DMS53 treated with DMSO at 0.1 percent for 48 hours (cell line): Measurements from ENCODE around the gene NDUFV1.

Source experiments
- DNase-seq: peaks from one replicate; lab custom pipeline; 2025; ENCODE audit not compliant: unreplicated experiment; lab: John Stamatoyannopoulos, UW

NDUFV1 gene

GRCh38 chr11:67639438-67639859 lies 32.7 kb downstream of the NDUFV1 start, which contains the start of gene TBX10:
Gene TBX10 (minus strand): TSS chr11:67639763. CDS start chr11:67639472, 291 bp downstream.
- no peak for DNase-seq

- DNase-seq: peak; percentile 40
These were observed 33.5 kb downstream of the NDUFV1 start for GRCh38 chr11:67640021-67640757.

DNA sequence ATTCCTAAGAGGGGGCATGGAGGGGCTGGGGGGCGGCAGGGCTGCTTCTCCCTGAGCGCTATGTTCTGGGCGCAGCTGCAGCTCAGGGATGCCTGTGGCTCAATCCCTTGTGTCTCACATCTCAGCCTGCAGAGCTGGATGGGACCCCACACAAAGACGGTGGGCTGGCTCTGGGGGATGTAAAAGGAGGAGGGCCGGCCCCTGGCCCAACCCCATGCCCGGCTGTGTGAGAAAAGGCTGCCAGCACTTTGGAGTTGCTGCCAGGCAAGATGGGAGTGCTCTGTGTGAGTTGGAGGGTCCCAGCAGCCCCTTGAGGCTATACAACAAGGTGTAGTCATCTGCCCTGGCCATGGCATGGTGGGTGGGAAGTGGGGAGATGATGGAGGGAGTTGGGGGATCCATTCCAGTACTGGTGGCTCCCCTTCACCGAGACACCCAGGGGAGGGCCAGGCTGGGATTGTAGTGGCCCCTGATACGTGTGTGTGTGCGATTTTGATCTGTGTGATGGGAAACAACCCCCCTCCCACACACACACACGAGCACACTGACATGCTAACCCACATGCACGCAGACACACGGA lies 34.1 kb downstream of the NDUFV1 start:
- DNase-seq: no peak

GRCh38 chr11:67641338-67642172 lies 34.8 kb downstream of the NDUFV1 start:
- no peak for DNase-seq

- DNase-seq: no peak
These were observed 35.7 kb downstream of the NDUFV1 start for GRCh38 chr11:67642173-67643120.

DNA sequence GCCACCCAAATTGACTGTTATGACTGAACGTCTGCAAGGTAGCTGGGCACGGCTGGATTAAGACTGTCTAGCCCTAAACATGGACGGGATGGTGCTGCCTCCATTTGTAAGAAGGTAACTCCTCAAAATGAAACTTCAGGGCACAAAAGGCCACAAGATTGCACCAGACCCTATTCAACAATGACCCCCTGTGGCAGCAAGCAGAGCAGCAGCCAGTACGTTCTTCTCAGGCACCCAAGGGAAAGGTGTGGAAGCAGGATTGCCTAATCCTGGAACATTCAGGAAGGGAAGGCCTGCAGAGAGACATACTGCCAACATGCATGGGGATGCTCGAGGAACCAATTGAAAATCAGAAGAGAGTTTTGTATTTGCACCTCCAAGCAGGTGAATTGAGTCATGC lies 37.3 kb downstream of the NDUFV1 start:
- DNase-seq: peak; percentile 41

GRCh38 chr11:67644472-67645418 lies 38.0 kb downstream of the NDUFV1 start:
- DNase-seq: no peak

- DNase-seq: no peak
These were observed 39.1 kb downstream of the NDUFV1 start for GRCh38 chr11:67645521-67646461.

DNA sequence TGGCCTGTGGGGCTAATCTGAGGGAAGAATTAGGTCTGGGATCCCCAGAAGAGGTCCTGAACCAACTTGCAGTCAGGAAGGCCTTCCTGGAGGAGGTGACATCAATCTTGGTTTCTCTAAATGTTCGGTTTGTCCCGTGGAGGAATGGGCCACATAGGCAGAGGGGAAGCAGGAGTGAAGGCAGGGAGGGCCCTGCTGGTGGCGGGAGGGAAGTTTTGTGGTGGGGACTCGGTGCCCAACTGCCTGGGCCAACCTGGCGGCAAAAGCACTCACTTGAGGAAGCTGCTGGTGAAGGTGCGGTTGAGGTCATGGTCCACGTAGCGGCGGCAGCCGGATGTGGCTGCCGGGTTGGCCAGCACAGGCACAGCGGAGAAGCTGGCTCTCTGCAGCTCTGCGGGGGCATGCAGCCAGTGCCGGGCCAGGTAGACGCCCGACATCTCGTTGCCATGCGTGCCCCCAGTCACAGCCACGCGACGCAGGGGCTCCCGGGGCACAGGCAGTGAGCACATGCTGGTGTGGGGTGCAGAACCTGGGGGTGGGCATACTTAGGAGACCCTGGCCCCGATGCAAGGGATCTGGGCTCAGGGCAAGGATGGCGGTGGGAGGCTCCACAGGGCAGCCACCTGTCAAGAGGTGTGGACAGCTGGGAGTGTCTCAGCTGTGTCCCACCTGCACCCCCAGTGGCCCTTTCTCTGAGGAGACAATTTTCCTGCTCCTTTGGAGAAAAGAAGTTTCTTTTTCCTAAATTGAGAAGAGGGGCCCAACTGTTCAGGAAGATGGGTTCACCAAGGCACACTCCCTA lies 40.0 kb downstream of the NDUFV1 start:
- DNase-seq: no peak

GRCh38 chr11:67647471-67647870 lies 40.7 kb downstream of the NDUFV1 start:
- no peak for DNase-seq

DNA sequence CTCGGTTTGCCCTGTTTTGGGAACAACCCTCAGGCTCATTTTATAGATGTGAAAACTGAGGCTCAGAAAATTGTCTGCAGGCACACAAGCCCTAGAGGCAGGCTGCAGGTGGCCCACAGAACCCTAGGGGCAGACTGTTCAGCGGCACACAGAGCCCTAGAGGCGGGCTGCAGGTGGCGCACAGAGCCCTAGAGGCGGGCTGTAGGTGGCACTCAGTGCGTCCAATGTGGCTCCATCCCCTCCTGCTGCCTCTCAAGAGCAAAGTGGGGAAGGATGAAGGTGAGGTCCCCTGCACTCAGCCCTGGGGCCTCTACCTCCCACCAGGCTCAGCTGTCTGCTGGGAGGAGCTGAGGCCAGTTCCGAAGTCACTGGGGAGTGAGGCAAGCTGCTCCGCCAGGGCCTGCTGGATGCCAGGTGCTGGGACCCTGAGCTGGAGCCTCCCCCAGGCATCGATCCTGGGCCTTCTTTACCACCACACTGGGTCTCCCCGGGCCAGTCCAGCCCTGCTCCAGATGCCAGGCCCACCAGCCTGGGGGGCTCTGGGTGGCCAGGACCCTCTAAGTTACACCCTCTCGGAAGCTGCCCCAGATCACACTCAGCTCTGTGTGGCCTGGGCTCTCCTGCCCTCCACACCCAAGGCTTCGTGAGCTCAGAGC lies 41.5 kb downstream of the NDUFV1 start:
- peak; percentile 17 for DNase-seq

DNA sequence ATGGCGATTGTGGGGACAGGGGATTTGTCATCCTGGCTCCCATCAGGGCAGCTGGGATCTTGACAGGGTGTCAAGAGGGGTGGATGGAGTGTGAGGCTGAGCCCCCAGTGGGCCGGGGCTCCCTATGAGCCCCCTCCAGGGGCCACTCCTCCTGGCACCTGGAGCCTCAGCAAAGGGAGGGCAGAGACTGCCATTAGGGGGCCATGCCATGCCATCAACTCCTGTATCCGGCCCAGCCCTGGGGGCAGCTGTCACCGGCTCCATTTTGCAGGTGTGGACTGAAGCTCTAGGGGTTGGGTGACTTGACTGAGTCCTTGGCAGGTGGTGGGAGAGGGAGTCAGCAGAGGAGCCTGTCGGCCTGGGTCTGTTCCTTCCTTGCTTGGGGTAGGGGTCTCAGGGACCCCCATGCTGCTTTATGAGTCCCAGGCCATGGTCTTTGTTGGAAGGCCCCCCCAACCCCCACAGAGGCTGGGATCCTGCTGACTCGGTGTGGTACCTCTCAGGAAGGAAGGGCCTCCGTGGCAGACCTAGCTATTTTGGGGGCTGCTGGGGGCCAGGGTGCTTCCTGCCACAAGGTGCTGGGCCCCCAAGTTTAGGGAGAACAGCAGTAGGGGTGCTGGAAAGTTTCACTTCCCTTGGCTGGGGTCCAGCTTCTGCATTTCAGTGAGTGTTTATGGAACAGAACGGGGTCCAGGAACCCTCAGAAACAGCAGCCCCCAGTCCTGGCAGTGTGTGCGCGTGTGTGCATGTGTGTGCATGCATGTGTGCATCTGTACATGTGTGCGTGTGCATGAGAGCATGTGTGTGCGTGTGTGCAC lies 42.3 kb downstream of the NDUFV1 start:
- no peak for DNase-seq

DNA sequence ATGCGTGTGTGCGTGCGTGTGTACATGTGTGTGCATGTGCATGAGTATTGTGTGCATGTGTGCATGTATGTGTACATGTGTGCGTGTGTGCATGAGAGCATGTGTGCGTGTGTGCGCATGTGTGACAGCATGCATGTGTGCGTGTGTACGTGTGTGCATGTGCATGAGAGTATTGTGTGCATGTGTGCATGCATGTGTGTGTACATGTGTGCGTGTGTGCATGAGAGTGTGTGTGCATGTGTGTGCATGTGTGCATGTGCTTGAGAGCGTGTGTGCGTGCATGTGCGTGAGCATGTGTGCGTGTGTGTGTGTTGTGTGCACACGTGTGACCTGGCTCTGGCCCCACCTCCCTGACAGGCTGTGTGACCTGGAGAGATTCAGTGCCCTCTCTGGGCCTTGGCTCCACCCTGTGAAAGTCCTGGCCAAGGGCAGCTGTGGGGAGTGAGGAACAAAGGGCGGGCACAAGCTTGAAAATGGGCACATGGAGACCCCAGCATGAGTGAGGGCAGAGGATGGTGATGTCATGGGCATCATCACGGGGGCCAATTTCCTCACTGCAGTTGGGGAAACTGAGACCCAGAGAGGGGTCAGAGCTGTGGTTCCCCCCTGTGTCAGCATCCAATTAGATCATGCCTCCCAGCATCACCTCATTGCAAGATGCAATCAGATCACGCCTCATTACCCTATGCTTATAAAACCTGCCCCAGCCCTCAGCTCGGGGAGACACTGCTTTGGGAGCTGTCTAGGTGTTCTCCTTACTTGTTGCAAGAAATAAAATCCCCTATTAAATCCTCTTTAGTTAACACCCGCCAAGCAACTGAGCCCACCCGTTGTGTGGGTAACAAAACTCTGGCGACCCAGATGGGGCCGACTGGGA lies 43.1 kb downstream of the NDUFV1 start:
- DNase-seq: no peak

DNA sequence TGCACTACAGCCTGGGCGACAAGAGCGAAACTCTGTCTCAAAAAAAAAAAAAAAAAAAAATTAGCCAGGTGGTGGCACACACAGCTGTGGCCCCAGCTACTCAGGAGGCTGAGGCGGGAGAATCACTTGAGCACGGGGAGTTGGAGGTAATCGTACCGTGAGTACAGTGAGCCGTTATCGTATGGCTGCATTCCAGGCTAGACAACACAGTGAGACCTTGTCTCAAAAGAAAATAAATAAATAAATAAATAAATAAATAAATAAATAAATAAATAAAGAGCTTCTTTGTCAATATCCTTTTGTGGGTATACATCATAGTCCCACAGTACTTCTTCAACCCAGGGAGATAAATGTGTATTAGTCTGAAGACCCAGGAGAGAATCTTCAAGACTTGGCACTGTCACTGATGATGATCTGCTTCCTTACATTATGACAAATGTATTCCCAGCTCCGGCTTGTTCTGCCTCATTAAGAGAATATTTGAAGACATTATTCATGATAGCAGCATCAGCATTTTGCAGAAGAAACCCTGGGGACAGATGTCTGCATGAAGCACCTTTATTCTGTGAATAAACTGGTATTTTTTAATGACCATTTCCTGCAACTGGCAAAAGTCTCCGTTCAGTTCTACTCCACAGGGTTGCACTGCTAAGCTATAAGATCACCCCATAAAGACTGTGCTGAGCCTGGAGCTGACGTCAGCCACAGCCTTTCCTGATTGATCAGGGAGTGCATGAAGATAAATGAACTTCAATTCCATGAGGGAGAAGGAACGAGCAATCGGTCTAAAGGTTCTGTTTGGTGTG lies 45.4 kb downstream of the NDUFV1 start:
- no peak for DNase-seq
